Spleen (tissue), 7 donors: Measurements from ENCODE around the gene MANEAL.

Experiments
- POLR2A ChIP-seq, 3 donors: fragments of 450-650 bp; IDR thresholded peaks; one replicate each; pipeline ENCODE4 v1.5.1; 2017; ENCODE audit warnings: antibody characterized with exemption in 3 of 3, mild to moderate bottlenecking in 1 of 3
- POLR2AphosphoS5 ChIP-seq, 3 donors: sonication (generic); formaldehyde crosslinking; IDR thresholded peaks; one replicate each; pipeline ENCODE4 v1.5.1; 2017; ENCODE audit warnings: antibody characterized with exemption in 3 of 3
- TF ChIP-seq, protein P1 (sequence below), 11 experiments: fragments of 200-600 bp in 7 of 11; fragments of 450-650 bp in 4 of 11; sonication (generic) in 4 of 11; IDR thresholded peaks in 8 of 11; conservative IDR thresholded peaks in 3 of 11; 1 replicate in 7 of 11; 2 replicates in 4 of 11; pipeline versions ENCODE4 v1.4.0 to v1.8.0; 2016 to 2021; ENCODE audit warnings: antibody characterized with exemption in 11 of 11, inconsistent platforms in 4 of 11, mild to moderate bottlenecking in 1 of 11
- donor health status: DM: no; HTN: no; CAD: no; lungs with moderate emphysema.
- donor health status: DM: no; HTN: no; CAD: no.
- donor health status: DM: no; HTN: no; CAD: no.

DNA sequence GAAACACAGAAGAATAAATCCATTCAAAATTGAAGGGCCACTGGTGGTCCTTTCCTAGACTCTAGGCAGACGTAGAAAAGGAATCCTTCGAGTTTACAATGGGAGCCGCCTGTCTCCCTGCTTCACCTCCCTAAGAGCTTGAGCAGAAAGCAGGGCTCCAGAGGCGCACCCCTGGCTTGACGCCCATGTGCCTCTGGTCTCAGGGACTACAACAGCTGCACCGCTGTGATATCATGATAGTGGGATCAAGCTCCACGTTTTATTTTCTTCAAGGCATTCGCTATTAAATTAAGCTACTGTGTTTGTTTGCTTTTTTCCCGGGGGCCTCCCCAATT is 13.5 kb downstream of the MANEAL start:
- TF ChIP-seq, protein P1, sequence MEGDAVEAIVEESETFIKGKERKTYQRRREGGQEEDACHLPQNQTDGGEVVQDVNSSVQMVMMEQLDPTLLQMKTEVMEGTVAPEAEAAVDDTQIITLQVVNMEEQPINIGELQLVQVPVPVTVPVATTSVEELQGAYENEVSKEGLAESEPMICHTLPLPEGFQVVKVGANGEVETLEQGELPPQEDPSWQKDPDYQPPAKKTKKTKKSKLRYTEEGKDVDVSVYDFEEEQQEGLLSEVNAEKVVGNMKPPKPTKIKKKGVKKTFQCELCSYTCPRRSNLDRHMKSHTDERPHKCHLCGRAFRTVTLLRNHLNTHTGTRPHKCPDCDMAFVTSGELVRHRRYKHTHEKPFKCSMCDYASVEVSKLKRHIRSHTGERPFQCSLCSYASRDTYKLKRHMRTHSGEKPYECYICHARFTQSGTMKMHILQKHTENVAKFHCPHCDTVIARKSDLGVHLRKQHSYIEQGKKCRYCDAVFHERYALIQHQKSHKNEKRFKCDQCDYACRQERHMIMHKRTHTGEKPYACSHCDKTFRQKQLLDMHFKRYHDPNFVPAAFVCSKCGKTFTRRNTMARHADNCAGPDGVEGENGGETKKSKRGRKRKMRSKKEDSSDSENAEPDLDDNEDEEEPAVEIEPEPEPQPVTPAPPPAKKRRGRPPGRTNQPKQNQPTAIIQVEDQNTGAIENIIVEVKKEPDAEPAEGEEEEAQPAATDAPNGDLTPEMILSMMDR (IDR thresholded peaks at IDR 0.05 in 8 of 11, conservative IDR thresholded peaks at IDR 0.05 in 3 of 11), result no peak
- TF ChIP-seq POLR2AphosphoS5 (IDR thresholded peaks at IDR 0.05) (no peak), POLR2A (IDR thresholded peaks at IDR 0.05) (no peak)
